Measurements from ENCODE around the gene SHC3. TPM values are rescaled to one million over a fixed set of nuclear protein-coding genes. Genes with fewer than 3 reads are reported as not detected.

The SHC3 gene
- total RNA-seq, 1 experiment from 2014 or later: 0.27 TPM

GRCh38 chr9:89032173-89032572 lies 146.4 kb downstream of the SHC3 start:
- no peak for TF ChIP-seq EZH2phosphoT487 (IDR thresholded peaks at IDR 0.05; ENCODE audit: borderline replicate concordance)
- TF ChIP-seq CEBPB (IDR thresholded peaks at IDR 0.05; ENCODE audit: low read depth): no peak
- no peak for TF ChIP-seq ELF1 (IDR thresholded peaks at IDR 0.05; ENCODE audit: borderline replicate concordance, low read depth)
- no peak for TF ChIP-seq JUND (IDR thresholded peaks at IDR 0.05)
- no peak for TF ChIP-seq POLR2A (IDR thresholded peaks at IDR 0.05; ENCODE audit: borderline replicate concordance, extremely low read depth, insufficient read depth, insufficient read length)
- no peak for TF ChIP-seq POLR2AphosphoS5 (IDR thresholded peaks at IDR 0.05; ENCODE audit: low read depth, low read length)
- no peak for TF ChIP-seq ZFX (IDR thresholded peaks at IDR 0.05)
- TF ChIP-seq, protein P1, sequence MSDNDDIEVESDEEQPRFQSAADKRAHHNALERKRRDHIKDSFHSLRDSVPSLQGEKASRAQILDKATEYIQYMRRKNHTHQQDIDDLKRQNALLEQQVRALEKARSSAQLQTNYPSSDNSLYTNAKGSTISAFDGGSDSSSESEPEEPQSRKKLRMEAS (IDR thresholded peaks at IDR 0.05): no peak
- TF ChIP-seq EGR1 (IDR thresholded peaks at IDR 0.05; ENCODE audit: low read depth): no peak
- Histone ChIP-seq H3K27me3 (ENCODE audit: insufficient read depth, low read length) (no peaks in the 10 kb centered on the region), H2AFZ (ENCODE audit: low read depth, low read length, poor library complexity, severe bottlenecking) (no peak overlapping the region), H3K4me3 (replicated peaks in 1 of 2; ENCODE audit: low read depth in 1 of 2, low read length in 2 of 2) (no peak overlapping the region), H3K4me1 (ENCODE audit: control insufficient read depth in 1 of 2, insufficient read depth in 2 of 2, low read length in 2 of 2) (no peaks in the 10 kb centered on the region), H3K4me2 (ENCODE audit: low read length) (no peak overlapping the region), H4K20me1 (ENCODE audit: insufficient read depth) (no peaks in the 10 kb centered on the region), H3K9me3 (ENCODE audit: control insufficient read depth in 1 of 2, insufficient read depth in 1 of 2, low read depth in 1 of 2, low read length in 2 of 2) (no peaks in the 10 kb centered on the region), H3K36me3 (ENCODE audit: control insufficient read depth in 1 of 2, insufficient read depth in 2 of 2, low read length in 2 of 2) (no peaks in the 10 kb centered on the region), H3K9ac (ENCODE audit: low read length) (no peak overlapping the region), H3K27ac (ENCODE audit: low read depth, low read length) (no peak overlapping the region), H3K79me2 (ENCODE audit: insufficient read depth, low read length) (no peaks in the 10 kb centered on the region), H3K9me2 (ENCODE audit: insufficient read depth) (no peaks in the 10 kb centered on the region)
- no TSS peak for BruUV-seq (replicated peaks)
- CTCF ChIA-PET: no interaction called here
- ATAC-seq: no peak
- RAD21 ChIA-PET (ENCODE audit: low non-redundant PET in 1 of 2, low total read pairs in 2 of 2, uncharacterized antibody in 2 of 2, unreplicated experiment in 2 of 2): no interaction called here
- intact Hi-C loops (cut with micrococcal nuclease): loop anchor here (10.0 kb wide), 1 partner anchor 243 kb away; no protein-coding TSS in a partner anchor
- DNase-seq (ENCODE audit: low read depth, low spot score): no peak
- POLR2A ChIA-PET: no interaction called here

GRCh38 chr9:89029788-89030187 lies 148.8 kb downstream of the SHC3 start:
- H3K36me3 ChIP-seq (ENCODE audit: control insufficient read depth in 1 of 2, insufficient read depth in 2 of 2, low read length in 2 of 2): no peaks in the 10 kb centered on the region
- no peak overlapping the region for H3K9ac ChIP-seq (ENCODE audit: low read length)
- no peaks in the 10 kb centered on the region for H3K79me2 ChIP-seq (ENCODE audit: insufficient read depth, low read length)
- no peaks in the 10 kb centered on the region for H4K20me1 ChIP-seq (ENCODE audit: insufficient read depth)
- BruUV-seq (replicated peaks): no TSS peak
- H3K4me1 ChIP-seq (ENCODE audit: control insufficient read depth in 1 of 2, insufficient read depth in 2 of 2, low read length in 2 of 2): no peaks in the 10 kb centered on the region
- intact Hi-C loops (cut with micrococcal nuclease): loop anchor here (10.0 kb wide), 1 partner anchor 245 kb away; no protein-coding TSS in a partner anchor
- no peak overlapping the region for H3K4me2 ChIP-seq (ENCODE audit: low read length)
- no peak overlapping the region for H2AFZ ChIP-seq (ENCODE audit: low read depth, low read length, poor library complexity, severe bottlenecking)
- ChIA-PET POLR2A (no interaction called here), CTCF (interaction anchor here (1.0 kb wide), 1 partner anchor 249 kb away, joined by 3 read pairs; no protein-coding TSS in a partner anchor), RAD21 (ENCODE audit: low non-redundant PET in 1 of 2, low total read pairs in 2 of 2, uncharacterized antibody in 2 of 2, unreplicated experiment in 2 of 2) (no interaction called here)
- DNase-seq (ENCODE audit: low read depth, low spot score) (no peak), ATAC-seq (no peak)
- no peaks in the 10 kb centered on the region for H3K9me2 ChIP-seq (ENCODE audit: insufficient read depth)
- no peak overlapping the region for H3K27ac ChIP-seq (ENCODE audit: low read depth, low read length)
- H3K9me3 ChIP-seq (ENCODE audit: control insufficient read depth in 1 of 2, insufficient read depth in 1 of 2, low read depth in 1 of 2, low read length in 2 of 2): no peaks in the 10 kb centered on the region
- H3K4me3 ChIP-seq (replicated peaks in 1 of 2; ENCODE audit: low read depth in 1 of 2, low read length in 2 of 2): no peak overlapping the region
- H3K27me3 ChIP-seq (ENCODE audit: insufficient read depth, low read length): no peaks in the 10 kb centered on the region
- TF ChIP-seq EZH2 (IDR thresholded peaks at IDR 0.05) (no peak), ZBTB33 (IDR thresholded peaks at IDR 0.05; ENCODE audit: extremely low read depth, insufficient replicate concordance, low read length) (no peak), RAD21 (IDR thresholded peaks at IDR 0.05; ENCODE audit: low read depth) (no peak), ATF3 (IDR thresholded peaks at IDR 0.05) (no peak), SP1 (IDR thresholded peaks at IDR 0.05; ENCODE audit: low read depth) (no peak), ZFX (IDR thresholded peaks at IDR 0.05) (no peak), FOSL1 (IDR thresholded peaks at IDR 0.05; ENCODE audit: low read depth) (no peak)
- TF ChIP-seq, protein P2, sequence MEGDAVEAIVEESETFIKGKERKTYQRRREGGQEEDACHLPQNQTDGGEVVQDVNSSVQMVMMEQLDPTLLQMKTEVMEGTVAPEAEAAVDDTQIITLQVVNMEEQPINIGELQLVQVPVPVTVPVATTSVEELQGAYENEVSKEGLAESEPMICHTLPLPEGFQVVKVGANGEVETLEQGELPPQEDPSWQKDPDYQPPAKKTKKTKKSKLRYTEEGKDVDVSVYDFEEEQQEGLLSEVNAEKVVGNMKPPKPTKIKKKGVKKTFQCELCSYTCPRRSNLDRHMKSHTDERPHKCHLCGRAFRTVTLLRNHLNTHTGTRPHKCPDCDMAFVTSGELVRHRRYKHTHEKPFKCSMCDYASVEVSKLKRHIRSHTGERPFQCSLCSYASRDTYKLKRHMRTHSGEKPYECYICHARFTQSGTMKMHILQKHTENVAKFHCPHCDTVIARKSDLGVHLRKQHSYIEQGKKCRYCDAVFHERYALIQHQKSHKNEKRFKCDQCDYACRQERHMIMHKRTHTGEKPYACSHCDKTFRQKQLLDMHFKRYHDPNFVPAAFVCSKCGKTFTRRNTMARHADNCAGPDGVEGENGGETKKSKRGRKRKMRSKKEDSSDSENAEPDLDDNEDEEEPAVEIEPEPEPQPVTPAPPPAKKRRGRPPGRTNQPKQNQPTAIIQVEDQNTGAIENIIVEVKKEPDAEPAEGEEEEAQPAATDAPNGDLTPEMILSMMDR (IDR thresholded peaks at IDR 0.05 in 2 of 3, conservative IDR thresholded peaks at IDR 0.05 in 1 of 3; ENCODE audit: borderline replicate concordance in 1 of 3, insufficient read depth in 1 of 3, low read depth in 2 of 3, low read length in 2 of 3): no peak

Measured in HCT116 (cell line).